COLO668 (cell line): ENCODE measurements around the gene SWI5.
A peak's percentile ranks its signal among the peaks of the same experiment; 100 is the strongest.
"Not testable (repeated sequence)": the region's sequence is repeated elsewhere in the genome, so short reads cannot be mapped to it uniquely, and the experiment has no call there.

ENCODE experiments used
- DNase-seq: peaks from one replicate; lab custom pipeline; 2025; ENCODE audit not compliant: unreplicated experiment; lab: John Stamatoyannopoulos, UW

The SWI5 gene

DNA sequence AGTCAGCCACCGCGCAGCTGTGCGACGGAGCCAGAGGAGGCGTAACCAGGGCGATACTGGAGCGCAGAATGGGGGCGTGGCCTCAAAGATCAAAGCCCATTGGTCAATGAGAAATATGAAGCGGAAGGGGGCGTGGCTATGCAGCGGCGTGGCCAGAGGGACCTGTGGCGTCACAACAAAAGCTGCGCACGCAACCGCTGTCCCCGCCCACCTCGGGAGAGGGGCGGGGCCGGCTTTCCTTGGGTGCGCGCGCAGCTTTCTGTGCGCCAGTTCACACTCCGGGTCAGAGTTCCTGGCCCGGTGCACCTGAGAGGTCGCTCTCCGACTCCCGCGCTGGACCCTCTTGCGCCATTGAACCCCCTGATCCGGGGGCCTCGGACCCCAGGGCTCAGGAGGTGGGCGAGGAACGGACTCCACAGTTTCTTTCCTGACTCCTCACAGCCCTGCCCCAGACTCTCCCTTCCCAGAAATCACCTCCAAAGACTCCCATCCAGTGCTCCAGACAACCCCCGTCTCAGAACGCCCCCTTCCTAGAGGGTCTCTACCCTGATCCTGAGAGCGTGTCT lies at the start of gene SWI5:
TSS of gene SWI5 (plus strand) at position 269 of the 566 bp plus-strand sequence.
- DNase-seq = peak; percentile 99

DNA sequence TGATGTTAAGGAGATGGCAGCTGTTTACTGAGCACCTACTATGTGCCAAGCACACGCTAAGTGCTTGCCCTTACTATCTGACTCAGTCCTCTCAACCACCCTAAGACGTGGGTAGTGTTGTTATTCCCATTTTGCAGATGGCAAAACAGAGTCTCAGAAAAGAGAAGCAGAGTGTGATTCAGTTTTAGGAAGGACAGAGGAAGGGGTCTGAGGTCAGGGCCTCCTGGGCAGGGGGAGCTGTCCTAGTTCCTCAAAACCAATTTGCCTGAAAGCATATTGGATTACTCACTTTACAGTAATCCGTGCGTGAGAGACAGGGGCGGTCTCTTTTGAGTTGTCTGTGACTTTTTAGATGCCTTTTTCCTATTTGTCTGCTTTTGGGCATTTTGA lies 49.7 kb upstream of the SWI5 start:
- no peak for DNase-seq

DNA sequence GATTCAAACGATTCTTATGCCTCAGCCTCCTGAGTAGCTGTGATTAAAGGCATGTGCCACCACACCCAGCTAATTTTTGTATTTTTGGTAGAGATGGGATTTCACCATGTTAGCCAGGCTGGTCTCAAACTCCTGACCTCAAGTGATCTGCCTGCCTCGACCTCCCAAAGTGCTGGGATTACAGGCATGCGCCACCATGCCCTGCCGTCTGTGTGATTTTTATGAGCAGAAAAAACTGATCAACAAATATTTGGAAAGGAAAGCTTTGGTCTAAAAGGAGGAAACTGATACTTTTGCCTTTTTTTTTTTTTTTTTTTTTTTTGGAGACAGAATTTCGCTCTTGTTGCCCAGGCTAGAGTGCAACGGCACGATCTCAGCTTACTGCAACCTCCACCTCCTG lies 45.2 kb upstream of the SWI5 start:
- DNase-seq = not testable (repeated sequence)

DNA sequence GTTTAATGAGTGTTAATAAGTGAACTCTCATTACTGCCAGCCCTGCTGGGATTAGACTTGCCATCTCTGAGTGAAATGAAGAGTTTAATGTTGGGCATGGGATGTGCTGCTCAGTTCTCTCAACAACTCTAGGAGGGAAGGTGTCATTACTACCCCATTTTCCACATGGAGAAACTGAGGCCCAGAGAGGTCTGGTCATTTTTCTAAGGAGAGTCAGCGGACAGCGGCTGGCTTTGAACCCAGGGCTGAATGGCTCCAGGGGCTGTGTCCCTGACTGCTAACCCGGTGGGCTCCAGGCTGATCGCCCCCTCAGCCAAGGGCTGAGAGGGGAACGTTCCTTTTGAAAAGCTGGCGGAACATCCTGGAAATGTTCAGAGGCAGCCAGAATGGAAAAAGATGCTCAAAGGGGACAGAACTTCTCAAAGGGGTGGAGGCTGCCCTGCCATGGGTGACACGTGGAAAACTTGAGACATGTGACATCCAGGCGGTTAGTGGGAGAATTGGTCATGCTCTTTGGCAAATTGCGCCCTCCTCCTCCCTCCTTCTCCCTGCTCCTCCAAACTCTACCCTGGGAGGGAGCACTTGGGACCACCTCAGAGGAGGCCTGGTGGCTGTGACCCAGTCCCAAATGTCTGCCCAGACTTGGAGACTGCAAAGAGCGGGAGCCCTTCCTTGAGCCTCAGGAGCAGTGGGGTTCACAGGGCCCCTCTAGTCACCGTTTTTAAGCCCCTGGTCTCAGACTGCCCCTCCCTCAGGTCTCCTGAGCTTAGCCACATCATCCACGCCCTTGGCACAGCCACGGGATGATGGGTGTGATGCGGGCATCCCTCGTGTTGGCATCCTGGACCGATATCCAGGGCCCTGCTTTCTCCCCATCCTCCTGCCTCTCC lies 44.2 kb upstream of the SWI5 start:
- no peak for DNase-seq

DNA sequence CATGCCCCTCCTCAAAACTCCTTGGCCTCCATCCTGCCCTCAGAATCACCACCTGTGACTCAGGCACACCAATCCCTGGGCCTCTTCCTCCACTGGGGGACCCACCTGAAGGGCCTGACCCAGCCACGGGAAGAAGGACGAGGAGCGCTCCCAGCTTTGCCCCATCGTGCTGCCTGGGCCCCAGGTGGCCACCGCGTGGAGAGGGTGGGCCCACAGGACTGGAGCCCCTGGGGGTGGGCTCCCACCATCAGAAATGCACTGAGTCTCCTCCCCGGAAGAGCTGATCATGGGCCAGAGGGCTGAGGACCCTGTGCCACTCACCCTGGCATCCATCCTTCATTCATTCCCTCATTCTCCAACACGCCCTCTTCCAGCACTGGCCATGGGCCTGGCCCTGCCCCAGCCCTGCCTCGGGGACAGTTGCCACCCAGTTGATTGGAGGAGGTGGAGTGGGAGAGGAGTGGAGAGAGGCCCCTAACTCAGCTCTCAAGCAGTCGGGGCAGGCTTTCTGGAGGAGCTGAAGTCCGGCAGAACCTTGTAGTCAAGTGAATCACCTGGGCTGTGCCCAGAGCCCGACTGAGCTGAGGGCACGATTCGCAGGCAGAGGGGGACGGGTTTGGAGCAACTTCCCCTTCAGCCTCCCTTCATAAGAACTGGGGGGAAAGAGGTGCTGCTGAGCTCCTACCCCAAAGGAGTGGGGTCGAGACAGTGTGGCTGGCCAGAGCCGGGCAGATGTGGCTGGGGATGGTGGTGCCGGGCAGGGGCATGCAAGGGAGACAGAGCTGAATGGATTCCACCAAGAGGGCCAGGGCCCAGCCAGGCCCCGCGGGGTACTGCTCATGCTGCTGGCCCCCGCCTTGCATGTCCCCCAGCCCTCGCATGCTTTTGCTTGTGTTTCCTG lies 43.3 kb upstream of the SWI5 start:
- DNase-seq = no peak

DNA sequence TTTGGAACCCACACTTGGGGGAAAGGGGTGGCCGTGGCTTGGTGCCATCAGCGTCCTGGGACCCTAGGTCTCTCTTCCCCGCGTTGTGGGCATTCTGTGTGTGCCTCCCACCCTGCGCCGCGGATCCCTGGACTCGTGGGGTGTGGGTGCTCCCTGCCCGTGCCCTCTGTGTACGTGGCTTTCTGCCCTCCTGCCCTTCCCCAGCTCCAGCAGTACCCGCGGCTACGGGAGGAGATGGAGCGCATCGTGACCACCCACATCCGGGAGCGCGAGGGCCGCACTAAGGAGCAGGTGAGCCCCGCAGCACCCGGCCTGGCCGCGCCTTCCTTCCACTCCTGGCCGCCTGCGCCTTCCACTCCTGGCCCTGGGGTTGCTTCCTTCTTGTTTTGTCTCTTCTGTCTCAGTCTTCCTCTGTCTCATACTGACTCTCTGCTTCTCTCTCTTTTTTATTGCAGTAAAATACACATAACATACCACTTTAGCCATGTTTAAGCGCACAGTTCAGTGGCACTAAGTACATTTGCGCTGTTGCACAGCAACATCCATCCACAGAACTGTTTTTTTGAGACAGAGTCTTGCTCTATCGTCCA lies 42.2 kb upstream of the SWI5 start:
- peak; percentile 27 for DNase-seq

DNA sequence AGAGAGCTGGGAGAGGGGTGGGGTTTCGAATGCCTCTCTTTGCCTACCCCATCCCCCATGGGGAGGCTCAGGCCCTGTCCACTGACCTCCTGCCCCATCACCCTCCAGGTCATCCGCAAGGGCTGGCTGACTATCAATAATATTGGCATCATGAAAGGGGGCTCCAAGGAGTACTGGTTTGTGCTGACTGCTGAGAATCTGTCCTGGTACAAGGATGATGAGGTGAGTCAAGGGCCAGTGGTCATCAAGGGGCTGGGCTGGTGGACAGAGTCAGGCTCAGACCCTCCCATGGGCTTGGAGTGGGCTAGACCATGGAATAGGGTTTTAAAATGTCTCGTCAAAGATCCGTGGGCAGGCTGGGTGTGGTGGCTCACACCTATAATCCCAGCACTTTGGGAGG lies 34.0 kb upstream of the SWI5 start:
- DNase-seq = no peak

DNA sequence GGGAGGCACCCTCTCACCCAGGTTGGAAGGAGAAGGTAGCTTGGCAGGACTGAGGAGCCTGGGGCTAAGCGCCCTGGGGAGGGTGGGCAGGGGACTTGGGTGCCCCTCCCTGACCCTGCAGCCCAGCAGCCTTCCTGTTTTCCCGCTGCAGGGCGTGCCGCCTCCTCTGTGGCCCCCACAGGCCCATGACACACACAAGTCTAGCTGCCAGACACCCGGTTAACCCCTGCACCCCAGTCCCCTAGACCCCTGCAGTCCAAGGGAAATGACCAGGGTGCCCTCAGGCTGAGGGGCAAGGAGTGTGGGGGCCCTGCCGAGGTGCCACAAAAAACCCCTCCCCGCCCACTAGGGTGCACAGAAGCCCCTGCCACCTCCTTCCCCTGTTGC lies 33.3 kb upstream of the SWI5 start:
- DNase-seq = no peak

DNA sequence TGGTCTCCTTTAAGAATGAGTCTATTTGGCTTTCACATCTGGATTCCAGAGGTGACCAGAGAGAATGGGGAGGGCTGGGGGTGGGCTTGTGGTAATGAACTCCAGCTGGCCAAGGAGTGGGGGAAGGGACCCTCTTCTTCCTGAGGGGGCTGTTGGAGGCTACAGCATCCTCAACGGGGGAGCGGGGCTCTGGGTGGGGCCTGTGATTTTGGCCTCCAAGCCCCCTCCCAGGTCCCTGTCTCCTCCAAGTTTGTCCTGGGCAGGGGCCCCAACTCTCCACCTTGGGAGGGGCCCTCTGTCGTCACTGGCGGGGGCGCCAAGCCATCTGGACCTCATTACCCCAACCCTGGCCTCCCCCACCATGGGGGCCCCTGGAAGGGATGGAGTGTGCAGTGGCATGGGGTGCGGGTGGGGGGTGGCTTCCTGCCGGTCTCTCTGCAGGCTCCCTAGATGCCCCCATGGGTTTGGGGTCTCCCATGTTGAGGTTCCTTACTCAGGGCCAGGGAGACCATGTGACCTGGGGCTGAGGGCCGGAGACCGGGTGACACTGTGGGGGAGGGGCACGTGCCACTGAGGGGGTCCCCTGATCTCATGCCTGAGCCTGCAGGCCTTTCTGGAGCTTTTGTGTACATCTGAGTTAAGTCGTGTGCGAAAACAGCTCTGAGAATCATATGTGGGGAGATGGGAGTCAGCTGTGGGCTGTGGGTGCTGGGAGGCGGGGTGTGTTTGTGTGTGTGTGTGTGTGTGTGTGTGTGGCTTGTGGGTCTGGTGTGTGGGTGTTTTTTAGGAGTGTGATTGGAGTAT lies 32.7 kb upstream of the SWI5 start:
- no peak for DNase-seq

DNA sequence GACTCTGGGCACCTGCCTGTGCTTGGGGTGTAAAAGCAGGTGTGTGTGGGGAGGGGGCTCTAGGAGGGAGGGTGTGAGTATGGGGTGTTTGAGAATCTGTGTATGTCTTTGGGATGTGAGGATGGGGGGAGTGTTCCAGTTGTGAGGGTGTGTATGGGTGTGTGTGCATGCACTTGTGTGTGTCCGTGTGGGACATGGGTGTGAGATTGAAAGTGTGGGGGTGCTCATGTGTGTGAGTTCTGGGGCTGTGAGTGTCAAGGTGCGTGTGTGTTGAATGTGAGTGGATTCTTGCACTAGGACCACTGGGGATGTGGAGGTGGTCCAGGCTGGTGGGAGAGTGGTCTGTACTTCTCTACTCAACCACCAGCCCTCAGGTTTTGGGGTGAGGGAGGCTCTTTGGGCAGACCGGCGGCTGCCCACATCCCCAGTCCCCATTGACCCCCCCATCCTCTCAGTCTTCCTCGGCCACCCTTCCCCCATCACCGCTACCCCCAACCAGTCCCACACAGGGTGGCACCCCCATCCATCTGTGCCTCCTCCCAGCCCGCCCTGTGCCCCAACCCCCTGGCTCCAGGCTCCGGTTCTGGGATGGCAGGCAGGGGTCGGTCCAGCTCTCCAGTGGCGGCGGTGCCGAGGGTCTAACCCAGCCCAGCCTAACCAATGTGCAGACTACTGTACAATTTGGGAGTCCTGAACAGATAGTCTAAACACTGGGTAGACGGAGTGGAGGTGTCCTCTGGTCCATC lies 31.8 kb upstream of the SWI5 start:
- DNase-seq = no peak

DNA sequence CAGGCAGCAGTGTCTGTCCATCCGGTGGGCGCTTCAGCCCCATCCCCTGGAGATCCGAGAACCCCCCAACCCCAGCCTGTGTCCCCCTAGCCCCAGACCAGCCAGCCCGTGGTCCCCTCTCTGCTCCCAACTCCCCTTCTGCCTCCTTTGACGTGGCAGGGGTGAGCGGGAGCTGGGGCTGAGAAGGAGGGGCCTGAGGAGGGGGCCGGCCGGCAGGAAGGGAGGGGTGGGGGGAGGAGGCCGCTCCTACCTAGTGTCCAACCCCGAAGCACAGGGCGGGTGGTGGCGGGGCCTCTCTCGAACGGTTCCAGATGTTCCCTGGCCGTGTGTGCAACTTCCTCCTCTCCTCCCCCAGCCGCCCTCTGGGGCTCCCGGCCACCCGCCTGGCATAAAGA lies 31.2 kb upstream of the SWI5 start:
- DNase-seq = no peak

DNA sequence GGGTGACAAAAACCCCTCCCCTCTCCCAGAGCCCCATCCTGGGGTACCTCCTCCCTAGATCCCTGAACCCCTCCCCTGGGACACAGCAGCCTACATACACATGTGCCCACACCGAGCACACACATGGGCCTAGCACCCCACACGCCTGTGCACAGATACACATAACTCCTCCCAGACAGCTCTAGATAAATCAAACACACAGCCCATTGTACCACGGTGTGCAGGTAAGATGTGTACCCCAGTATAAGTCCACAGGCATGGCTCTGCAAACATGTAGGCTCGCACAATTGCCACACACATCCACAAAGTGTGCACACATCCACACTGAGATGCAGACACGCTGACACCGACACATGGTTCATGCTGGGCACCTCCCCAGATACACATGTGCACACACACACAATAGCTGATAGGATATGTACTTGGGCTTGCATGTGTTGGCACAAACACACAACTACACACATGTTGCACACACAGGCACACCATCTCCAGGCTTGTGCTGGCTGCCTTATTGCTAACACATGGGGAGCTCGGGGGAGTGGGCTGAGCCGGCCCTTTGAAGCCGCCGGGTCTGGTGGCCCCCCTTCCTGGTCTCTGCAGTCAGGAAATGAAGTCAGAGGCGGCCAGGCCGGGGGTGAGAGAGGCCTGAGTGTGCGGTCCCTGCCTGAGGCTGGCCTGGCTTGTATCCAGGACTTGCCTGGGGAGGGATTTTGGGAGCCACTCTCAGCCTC lies 30.5 kb upstream of the SWI5 start:
- no peak for DNase-seq

DNA sequence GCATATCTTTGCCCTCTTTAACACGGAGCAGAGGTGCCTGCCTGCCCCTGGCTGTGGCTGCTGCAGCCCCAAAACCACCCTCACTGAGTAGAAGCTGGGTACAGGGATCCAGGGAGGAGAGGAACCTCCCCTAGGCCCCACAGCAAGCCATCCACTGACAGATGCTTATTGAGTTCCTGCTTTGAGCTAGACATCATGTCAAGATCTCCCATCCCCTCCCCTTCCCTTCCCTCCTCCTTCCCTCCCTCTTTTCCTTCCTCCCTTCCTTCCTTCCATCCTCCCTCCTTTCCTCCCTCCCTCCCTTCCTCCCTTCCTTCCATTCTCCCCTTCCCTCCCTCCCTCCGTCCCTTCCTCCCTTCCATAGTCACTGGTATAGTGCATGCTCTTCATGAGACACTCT lies 29.6 kb upstream of the SWI5 start:
- DNase-seq = no peak

DNA sequence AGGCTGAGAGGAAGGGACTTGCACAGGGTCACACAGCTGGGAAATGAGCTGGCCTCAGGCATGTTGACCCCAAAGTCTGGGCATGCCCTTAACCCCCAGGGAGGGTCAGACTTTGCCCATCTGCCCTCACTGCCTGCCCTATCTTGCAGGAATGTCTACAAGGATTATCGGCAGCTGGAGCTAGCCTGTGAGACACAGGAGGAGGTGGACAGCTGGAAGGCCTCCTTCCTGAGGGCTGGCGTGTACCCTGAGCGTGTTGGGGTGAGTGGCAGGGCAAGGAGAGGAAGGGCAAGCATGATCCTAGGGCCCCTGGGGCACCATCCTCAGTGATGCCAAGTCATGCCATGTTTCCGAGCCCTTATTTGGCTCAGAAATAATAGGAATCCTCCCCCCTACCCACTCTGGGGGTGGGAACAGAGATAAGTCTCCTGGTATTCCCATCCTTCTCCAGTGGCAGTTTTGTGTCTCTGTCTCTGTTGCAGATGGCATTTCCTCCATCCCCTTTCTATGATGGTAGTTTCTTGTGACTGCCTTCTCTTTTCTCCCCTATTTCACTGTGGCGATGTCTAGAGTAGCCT lies 28.8 kb upstream of the SWI5 start:
- DNase-seq = no peak

DNA sequence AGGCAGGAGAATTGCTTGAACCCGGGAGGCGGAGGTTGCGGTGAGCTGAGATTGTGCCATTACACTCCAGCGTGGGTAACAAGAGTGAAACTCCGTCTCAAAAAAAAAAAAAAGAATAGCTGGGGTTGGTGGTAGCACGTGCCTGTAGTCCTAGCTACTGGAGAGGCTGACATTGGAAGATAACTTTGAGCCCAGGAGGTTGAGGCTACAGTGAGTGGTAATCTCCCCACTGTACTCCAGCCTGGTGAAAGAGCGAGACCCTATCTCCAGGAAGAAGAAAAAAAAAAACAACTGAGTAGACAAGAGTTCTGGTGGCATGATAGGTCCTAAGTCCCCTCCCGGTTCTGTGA lies 26.5 kb upstream of the SWI5 start:
- no peak for DNase-seq

DNA sequence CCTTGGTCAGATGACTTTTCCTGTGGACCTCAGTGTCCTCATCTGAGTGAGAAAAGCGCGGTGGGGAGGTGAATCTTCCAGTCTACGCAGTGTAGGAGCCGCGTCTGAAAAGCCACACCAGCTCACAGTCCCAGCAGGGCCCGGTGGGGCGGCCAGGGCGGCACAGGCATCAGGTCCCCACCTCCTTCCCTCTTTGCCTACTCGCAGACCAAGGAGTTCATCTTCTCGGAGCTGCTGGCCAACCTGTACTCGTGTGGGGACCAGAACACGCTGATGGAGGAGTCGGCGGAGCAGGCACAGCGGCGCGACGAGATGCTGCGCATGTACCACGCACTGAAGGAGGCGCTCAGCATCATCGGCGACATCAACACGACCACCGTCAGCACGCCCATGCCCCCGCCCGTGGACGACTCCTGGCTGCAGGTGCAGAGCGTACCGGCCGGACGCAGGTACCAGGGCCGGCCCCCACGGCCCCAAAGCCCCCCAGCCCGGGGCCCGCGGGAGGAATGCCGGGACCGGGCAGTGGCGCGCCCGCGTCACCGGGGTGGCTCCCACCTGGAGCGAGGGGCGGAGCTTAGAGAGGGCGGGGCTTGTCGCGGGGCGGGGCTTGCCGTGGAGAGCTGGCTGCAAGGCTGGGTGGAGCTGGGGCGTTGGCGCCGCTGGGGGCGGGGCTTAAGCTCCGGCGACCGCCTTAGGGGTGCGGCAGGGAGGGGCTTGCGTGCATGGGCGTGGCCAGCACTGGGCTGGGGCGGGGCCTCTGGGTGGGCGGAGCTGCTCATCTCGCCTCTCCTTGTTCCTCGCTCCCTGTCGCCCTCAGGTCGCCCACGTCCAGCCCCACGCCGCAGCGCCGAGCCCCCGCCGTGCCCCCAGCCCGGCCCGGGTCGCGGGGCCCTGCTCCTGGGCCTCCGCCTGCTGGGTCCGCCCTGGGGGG lies 25.9 kb upstream of the SWI5 start:
- DNase-seq = peak; percentile 61

DNA sequence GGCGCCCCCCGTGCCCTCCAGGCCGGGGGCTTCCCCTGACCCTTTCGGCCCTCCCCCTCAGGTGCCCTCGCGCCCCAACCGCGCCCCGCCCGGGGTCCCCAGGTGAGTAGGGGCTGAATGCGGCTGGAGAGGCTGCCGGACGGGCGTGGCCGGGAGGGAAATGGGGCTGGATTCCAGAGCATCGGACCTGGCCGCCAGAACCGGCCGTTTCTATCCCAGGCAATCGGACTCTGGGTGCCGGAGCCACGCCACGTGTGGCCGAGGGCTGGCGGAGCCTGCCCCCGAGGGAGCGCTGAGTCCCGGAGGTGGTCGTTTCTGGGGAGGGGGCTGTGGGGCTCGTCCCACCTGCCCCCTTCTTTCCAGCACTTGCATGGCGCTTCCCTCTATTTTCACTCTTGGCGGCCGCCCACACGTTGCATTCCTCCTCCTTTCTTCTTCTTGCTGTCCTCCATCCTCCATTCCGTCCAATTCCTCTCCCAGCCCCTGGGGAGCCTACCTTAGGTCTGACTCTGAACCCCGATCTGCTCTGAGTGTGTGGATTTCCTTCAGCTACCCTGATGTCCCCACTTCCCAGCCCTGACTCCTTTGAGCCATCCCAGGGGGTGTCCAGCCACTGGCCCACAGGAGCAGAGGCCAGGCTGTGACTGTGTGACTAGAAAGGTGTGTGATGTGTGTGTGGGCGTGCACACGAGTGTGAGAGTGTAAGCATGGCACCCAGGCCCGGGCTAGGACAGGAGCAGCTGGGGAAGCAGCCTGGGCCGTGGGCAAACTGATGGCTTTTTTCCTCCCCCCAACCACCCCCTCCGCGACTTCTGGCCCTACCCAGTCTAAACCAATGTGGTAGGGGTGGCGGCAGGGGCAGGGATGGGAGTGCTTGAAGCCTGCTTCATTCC lies 25.0 kb upstream of the SWI5 start:
- no peak for DNase-seq
